Neural progenitor cell (in vitro differentiated cells): Measurements from ENCODE around the gene PRDM5. TPM values are rescaled to one million over a fixed set of nuclear protein-coding genes. Genes with fewer than 3 reads are reported as not detected.

Experiments
- DNase-seq: peaks from one replicate; pipeline ENCODE4 v3.0.0-alpha.2; 2016; ENCODE audit warnings: low spot score
- H2AFZ ChIP-seq: fragments of 200-600 bp; sonication (generic); replicated peaks from 2 replicates; pipeline ENCODE4 v1.6.1; 2016; ENCODE audit warnings: antibody characterized with exemption
- H3F3A ChIP-seq: fragments of 200-600 bp; sonication (generic); 2 replicates; pipeline ENCODE4 v1.6.1; 2016; ENCODE audit warnings: antibody characterized with exemption, low read depth
- H3K27ac ChIP-seq: fragments of 200-600 bp; sonication (generic); 2 replicates; pipeline ENCODE4 v1.5.1; 2016; ENCODE audit warnings: mild to moderate bottlenecking
- H3K27me3 ChIP-seq: fragments of 200-600 bp; sonication (generic); 2 replicates; pipeline ENCODE4 v1.6.1; 2016; ENCODE audit warnings: mild to moderate bottlenecking, moderate library complexity
- H3K36me3 ChIP-seq: fragments of 200-600 bp; sonication (generic); 2 replicates; pipeline ENCODE4 v1.5.1; 2016
- H3K4me1 ChIP-seq: fragments of 200-600 bp; sonication (generic); 2 replicates; pipeline ENCODE4 v1.6.1; 2016; ENCODE audit warnings: mixed run types
- H3K4me2 ChIP-seq: fragments of 200-600 bp; sonication (generic); 2 replicates; pipeline ENCODE4 v1.6.1; 2016
- H3K4me3 ChIP-seq: fragments of 200-600 bp; sonication (generic); 2 replicates; pipeline ENCODE4 v1.5.1; 2016
- H3K79me2 ChIP-seq: fragments of 200-600 bp; sonication (generic); 2 replicates; pipeline ENCODE4 v1.6.1; 2016; ENCODE audit warnings: low read depth
- H3K9ac ChIP-seq: fragments of 200-600 bp; sonication (generic); 2 replicates; pipeline ENCODE4 v1.6.1; 2016
- H3K9me3 ChIP-seq: fragments of 200-600 bp; sonication (generic); 2 replicates; pipeline ENCODE4 v1.5.1; 2016; ENCODE audit warnings: low read depth
- H4K20me1 ChIP-seq: fragments of 200-600 bp; sonication (generic); 2 replicates; pipeline ENCODE4 v1.6.1; 2016; ENCODE audit warnings: low read depth
- H3K27ac Mint-ChIP-seq: 3 replicates; pipeline ENCODE4 v1.8.0; 2021; ENCODE audit warnings: mixed read lengths
- H3K27me3 Mint-ChIP-seq: 2 replicates; pipeline ENCODE4 v1.8.0; 2022; ENCODE audit warnings: low read depth, mild to moderate bottlenecking, inconsistent platforms, moderate library complexity, mixed read lengths; ENCODE audit not compliant: insufficient read depth
- H3K36me3 Mint-ChIP-seq: 3 replicates; pipeline ENCODE4 v1.8.0; 2021; ENCODE audit warnings: mixed read lengths
- H3K4me1 Mint-ChIP-seq: 3 replicates; pipeline ENCODE4 v1.8.0; 2021; ENCODE audit warnings: mixed read lengths
- H3K4me3 Mint-ChIP-seq: 3 replicates; pipeline ENCODE4 v1.8.0; 2021; ENCODE audit warnings: mild to moderate bottlenecking, moderate library complexity, mixed read lengths
- H3K9me3 Mint-ChIP-seq: 3 replicates; pipeline ENCODE4 v1.8.0; 2020; ENCODE audit warnings: mixed read lengths
- EZH2 ChIP-seq: fragments of 200-600 bp; sonication (generic); IDR thresholded peaks from 2 replicates; pipeline ENCODE4 v1.6.1; 2017; ENCODE audit warnings: antibody characterized with exemption, mild to moderate bottlenecking, moderate library complexity
- EZH2phosphoT487 ChIP-seq: fragments of 200-600 bp; sonication (generic); IDR thresholded peaks from 2 replicates; pipeline ENCODE4 v1.6.1; 2017; ENCODE audit warnings: antibody characterized with exemption
- total RNA-seq: library from RNA; depleted of rRNA; stranded (reverse); fragments of >200 nt; gene quantifications from 2 replicates; pipeline ENCODE4 v1.2.3, GENCODE V29; 2015; ENCODE audit warnings: low replicate concordance
- TF ChIP-seq, protein P1 (sequence below): fragments of 200-600 bp; sonication (generic); IDR thresholded peaks from 2 replicates; pipeline ENCODE4 v1.5.1; 2017; ENCODE audit warnings: antibody characterized with exemption, mild to moderate bottlenecking

PRDM5 gene
- total RNA-seq, 1 donor from 2014 or later: 51.7 TPM

DNA sequence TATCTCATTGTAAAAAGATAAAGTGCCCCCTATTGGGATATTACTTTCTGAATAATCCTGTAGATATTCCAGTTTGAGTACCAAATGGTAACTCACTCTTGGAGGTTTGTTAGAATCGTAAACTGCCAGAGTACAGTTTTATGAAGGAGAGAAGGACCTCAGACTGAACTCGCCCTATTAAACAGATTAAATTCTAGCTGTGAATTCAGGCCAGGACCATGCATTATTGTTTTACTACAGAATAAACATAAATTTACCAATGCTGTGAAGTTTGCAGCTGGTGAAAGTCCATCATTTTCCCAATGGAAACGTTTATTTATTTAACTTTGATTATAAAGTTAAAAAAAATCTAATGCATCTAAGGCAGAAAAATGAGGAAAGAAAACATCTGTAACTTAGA, 20.2 kb upstream of the PRDM5 start:
- no peaks in the 10 kb centered on the region for H3K36me3 Mint-ChIP-seq
- Histone ChIP-seq H3K27me3 (no peaks in the 10 kb centered on the region), H3K4me3 (no peak overlapping the region), H3K9ac (no peak overlapping the region), H3K79me2 (no peaks in the 10 kb centered on the region), H3K4me1 (no peaks in the 10 kb centered on the region), H4K20me1 (no peaks in the 10 kb centered on the region), H3F3A (no peaks in the 10 kb centered on the region), H3K4me2 (no peak overlapping the region), H3K36me3 (no peaks in the 10 kb centered on the region), H3K9me3 (no peaks in the 10 kb centered on the region), H3K27ac (no peak overlapping the region), H2AFZ (no peak overlapping the region)
- TF ChIP-seq EZH2phosphoT487: no peak
- peaks cover 6% of the 10 kb centered on the region for H3K27me3 Mint-ChIP-seq
- H3K4me3 Mint-ChIP-seq: no peak overlapping the region
- H3K27ac Mint-ChIP-seq: no peak overlapping the region
- H3K9me3 Mint-ChIP-seq: peaks cover 18% of the 10 kb centered on the region
- no peak for DNase-seq
- H3K4me1 Mint-ChIP-seq: no peaks in the 10 kb centered on the region

DNA sequence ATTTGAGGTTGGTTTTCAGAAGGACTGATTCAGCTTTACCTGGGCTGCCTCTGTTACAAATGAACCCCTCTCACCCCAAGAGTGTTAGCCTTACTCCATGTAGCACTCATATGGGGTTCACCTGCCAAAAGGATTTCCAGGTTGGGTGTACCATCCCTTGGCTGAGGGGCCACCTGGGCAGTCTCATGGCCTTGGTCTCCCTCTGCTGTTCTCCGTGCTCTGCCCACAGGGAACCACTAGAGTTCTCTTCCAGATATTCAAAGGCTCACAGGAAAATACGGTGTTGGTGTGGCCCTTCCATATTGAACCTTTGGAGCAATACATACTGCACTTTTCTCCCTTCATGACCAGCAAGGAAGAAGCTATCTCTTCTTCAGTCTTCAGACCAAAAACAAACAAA, 18.0 kb upstream of the PRDM5 start:
- H3K27ac Mint-ChIP-seq: no peak overlapping the region

DNA sequence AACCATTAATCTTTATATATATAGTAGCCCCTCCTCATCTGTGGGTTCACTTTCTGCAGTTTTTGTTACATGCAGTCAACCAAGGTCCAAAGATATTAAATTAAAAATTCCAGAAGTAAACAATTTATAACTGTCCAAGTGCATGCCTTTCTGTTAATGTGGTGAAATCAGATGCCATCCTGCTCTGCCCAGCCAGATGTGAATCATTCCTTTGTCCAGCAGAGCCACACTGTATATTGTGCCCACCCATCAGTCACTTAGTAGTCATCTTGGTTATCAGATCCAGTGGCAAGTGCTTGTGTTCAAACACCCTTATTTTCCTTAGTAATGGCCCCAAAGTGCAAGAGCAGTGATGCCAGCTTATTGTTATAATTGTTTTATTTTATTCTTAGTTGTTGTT, 17.2 kb upstream of the PRDM5 start:
- no peak overlapping the region for H3K9ac ChIP-seq
- no peaks in the 10 kb centered on the region for H3K36me3 ChIP-seq
- H3K27me3 ChIP-seq: no peaks in the 10 kb centered on the region
- no peaks in the 10 kb centered on the region for H3K9me3 ChIP-seq
- H3K4me1 ChIP-seq: no peaks in the 10 kb centered on the region
- Mint-ChIP-seq H3K9me3 (peaks cover 7% of the 10 kb centered on the region), H3K27me3 (peaks cover 3% of the 10 kb centered on the region), H3K36me3 (no peaks in the 10 kb centered on the region), H3K4me1 (no peaks in the 10 kb centered on the region), H3K27ac (no peak overlapping the region), H3K4me3 (no peak overlapping the region)
- no peak for DNase-seq
- TF ChIP-seq EZH2phosphoT487 (no peak), EZH2 (no peak)
- TF ChIP-seq, protein P1, sequence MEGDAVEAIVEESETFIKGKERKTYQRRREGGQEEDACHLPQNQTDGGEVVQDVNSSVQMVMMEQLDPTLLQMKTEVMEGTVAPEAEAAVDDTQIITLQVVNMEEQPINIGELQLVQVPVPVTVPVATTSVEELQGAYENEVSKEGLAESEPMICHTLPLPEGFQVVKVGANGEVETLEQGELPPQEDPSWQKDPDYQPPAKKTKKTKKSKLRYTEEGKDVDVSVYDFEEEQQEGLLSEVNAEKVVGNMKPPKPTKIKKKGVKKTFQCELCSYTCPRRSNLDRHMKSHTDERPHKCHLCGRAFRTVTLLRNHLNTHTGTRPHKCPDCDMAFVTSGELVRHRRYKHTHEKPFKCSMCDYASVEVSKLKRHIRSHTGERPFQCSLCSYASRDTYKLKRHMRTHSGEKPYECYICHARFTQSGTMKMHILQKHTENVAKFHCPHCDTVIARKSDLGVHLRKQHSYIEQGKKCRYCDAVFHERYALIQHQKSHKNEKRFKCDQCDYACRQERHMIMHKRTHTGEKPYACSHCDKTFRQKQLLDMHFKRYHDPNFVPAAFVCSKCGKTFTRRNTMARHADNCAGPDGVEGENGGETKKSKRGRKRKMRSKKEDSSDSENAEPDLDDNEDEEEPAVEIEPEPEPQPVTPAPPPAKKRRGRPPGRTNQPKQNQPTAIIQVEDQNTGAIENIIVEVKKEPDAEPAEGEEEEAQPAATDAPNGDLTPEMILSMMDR: no peak
- no peak overlapping the region for H3K27ac ChIP-seq
- H3K4me3 ChIP-seq: no peak overlapping the region
- no peak overlapping the region for H2AFZ ChIP-seq
- no peak overlapping the region for H3K4me2 ChIP-seq
- H3K79me2 ChIP-seq: no peaks in the 10 kb centered on the region
- no peaks in the 10 kb centered on the region for H4K20me1 ChIP-seq
- H3F3A ChIP-seq: no peaks in the 10 kb centered on the region

More for the DNA sequence above, 18.0 kb upstream of the PRDM5 start:
- H3F3A ChIP-seq: no peaks in the 10 kb centered on the region
- H3K4me1 Mint-ChIP-seq: no peaks in the 10 kb centered on the region
- TF ChIP-seq EZH2: no peak
- TF ChIP-seq, protein P1: no peak
- TF ChIP-seq EZH2phosphoT487: no peak
- no peaks in the 10 kb centered on the region for H3K9me3 ChIP-seq
- peaks cover 9% of the 10 kb centered on the region for H3K9me3 Mint-ChIP-seq
- no peak overlapping the region for H3K4me3 ChIP-seq
- H3K36me3 ChIP-seq: no peaks in the 10 kb centered on the region
- no peak overlapping the region for H2AFZ ChIP-seq
- no peak overlapping the region for H3K9ac ChIP-seq
- H3K27ac ChIP-seq: no peak overlapping the region
- H3K79me2 ChIP-seq: no peaks in the 10 kb centered on the region
- H3K4me2 ChIP-seq: no peak overlapping the region
- no peaks in the 10 kb centered on the region for H3K27me3 ChIP-seq
- H4K20me1 ChIP-seq: no peaks in the 10 kb centered on the region
- no peak overlapping the region for H3K4me3 Mint-ChIP-seq
- peaks cover 4% of the 10 kb centered on the region for H3K27me3 Mint-ChIP-seq
- H3K36me3 Mint-ChIP-seq: no peaks in the 10 kb centered on the region
- no peak for DNase-seq
- no peaks in the 10 kb centered on the region for H3K4me1 ChIP-seq

DNA sequence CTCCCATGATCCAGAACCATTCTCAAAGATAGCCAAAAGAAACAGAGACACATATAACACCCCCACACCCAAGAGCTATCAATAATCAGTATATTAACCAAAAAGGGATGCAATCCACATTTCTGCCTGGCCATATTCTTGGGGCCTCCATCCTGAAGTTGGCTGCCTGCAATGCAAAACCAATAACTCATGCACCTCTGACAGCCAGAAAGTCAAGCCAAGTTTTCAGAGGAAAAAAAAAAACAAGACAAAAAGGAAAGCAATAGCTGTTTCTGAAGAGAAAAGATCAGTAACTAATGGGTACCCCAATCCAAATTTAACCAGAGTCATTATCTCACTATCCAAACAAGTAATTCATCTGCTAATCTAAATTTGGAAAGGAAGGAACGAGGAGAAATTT, 7.3 kb upstream of the PRDM5 start:
- no peaks in the 10 kb centered on the region for H3K36me3 Mint-ChIP-seq
- no peak for DNase-seq
- H3K9me3 ChIP-seq: no peaks in the 10 kb centered on the region
- H3F3A ChIP-seq: no peaks in the 10 kb centered on the region
- no peak overlapping the region for H3K27ac Mint-ChIP-seq
- no peaks in the 10 kb centered on the region for H3K4me1 Mint-ChIP-seq
- no peak overlapping the region for H3K4me3 ChIP-seq
- no peaks in the 10 kb centered on the region for H4K20me1 ChIP-seq
- TF ChIP-seq EZH2: no peak
- no peak for TF ChIP-seq EZH2phosphoT487
- TF ChIP-seq, protein P1: no peak
- no peak overlapping the region for H3K4me2 ChIP-seq
- H3K9ac ChIP-seq: no peak overlapping the region
- H3K4me3 Mint-ChIP-seq: no peak overlapping the region
- no peaks in the 10 kb centered on the region for H3K27me3 ChIP-seq
- H3K36me3 ChIP-seq: no peaks in the 10 kb centered on the region
- no peaks in the 10 kb centered on the region for H3K4me1 ChIP-seq
- H3K27ac ChIP-seq: no peak overlapping the region
- H3K9me3 Mint-ChIP-seq: no peaks in the 10 kb centered on the region
- H2AFZ ChIP-seq: no peak overlapping the region
- H3K79me2 ChIP-seq: no peaks in the 10 kb centered on the region
- H3K27me3 Mint-ChIP-seq: peaks cover 2% of the 10 kb centered on the region
